Thymus (tissue), 11 donors: ENCODE measurements around the gene PARD3. TPM values are rescaled to one million over a fixed set of nuclear protein-coding genes. Genes with fewer than 3 reads are reported as not detected.

Experiments
- DNase-seq, 9 donors: peaks; one replicate each; pipeline ENCODE4 v3.0.0-alpha.2; 2013; ENCODE audit warnings: low spot score in 9 of 9, low read depth in 6 of 9, missing footprints in 1 of 9
- H3K27ac ChIP-seq, 2 donors: one replicate each; pipeline ENCODE4 v1.5.1; 2013; ENCODE audit warnings: control low read depth in 1 of 2, low read depth in 1 of 2, low read length in 1 of 2, mild to moderate bottlenecking in 1 of 2, moderate library complexity in 1 of 2
- H3K27me3 ChIP-seq, 2 donors: one replicate each; pipeline ENCODE4 v1.5.1; 2013; ENCODE audit warnings: low read length in 1 of 2; ENCODE audit not compliant: control insufficient read depth in 2 of 2, insufficient read depth in 1 of 2
- H3K36me3 ChIP-seq, 2 donors: one replicate each; pipeline ENCODE4 v1.5.1; 2013; ENCODE audit warnings: low read length in 1 of 2, mild to moderate bottlenecking in 1 of 2, moderate library complexity in 1 of 2; ENCODE audit not compliant: control insufficient read depth in 2 of 2, insufficient read depth in 2 of 2
- H3K4me1 ChIP-seq, 2 donors: one replicate each; pipeline ENCODE4 v1.5.1; 2013; ENCODE audit warnings: low read length in 2 of 2; ENCODE audit not compliant: control insufficient read depth in 2 of 2, insufficient read depth in 2 of 2
- H3K4me3 ChIP-seq, 2 donors: one replicate each; pipeline ENCODE4 v1.5.1; 2013; ENCODE audit warnings: low read length in 2 of 2, control low read depth in 1 of 2, mild to moderate bottlenecking in 1 of 2
- H3K9me3 ChIP-seq, 2 donors: one replicate each; pipeline ENCODE4 v1.5.1; 2013; ENCODE audit warnings: low read length in 1 of 2, mild to moderate bottlenecking in 1 of 2; ENCODE audit not compliant: control insufficient read depth in 2 of 2, insufficient read depth in 1 of 2
- WGBS: extraction: QIAGEN DNeasy Blood & Tissue Kit; methylation state at CpG from one replicate; pipeline ENCODE4 v1.1.7; 2013; 5-methylcytosine and 5-hydroxymethylcytosine counted together
- polyA plus RNA-seq: library from polyadenylated mRNA; stranded (reverse); fragments of 200-250 nt; gene quantifications from one replicate; pipeline ENCODE4 v1.2.3, GENCODE V29; 2013
- total RNA-seq: library from RNA; stranded (reverse); fragments of 120-200 nt; gene quantifications from one replicate; pipeline ENCODE4 v1.2.4, GENCODE V29; 2013
- donor health status: healthy.

PARD3 gene
- total and polyA plus RNA-seq, 2 donors = 13.3 to 23.5 TPM

DNA sequence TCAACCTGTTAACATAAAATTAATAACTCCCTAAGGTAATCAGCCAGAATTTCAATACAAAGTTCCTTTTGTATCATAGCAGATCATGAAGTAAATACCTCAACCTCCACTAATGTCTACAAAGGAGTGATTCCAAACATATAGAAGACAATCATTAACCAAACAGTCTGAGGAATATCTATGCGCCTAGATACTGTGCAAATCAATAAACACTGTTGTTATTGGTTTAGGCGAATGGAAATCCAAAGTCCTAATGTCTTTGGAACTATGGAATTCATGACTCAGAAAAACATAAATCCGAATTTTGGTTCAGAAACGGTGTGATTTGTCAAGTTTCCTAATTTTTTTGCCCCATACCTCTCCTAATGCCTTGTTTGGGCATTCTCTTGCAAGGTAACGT lies 469.7 kb downstream of the PARD3 start:
- no peaks in the 10 kb centered on the region for H3K27me3 ChIP-seq
- no peak overlapping the region for H3K4me3 ChIP-seq
- H3K36me3 ChIP-seq = no peaks in the 10 kb centered on the region
- H3K9me3 ChIP-seq = no peaks in the 10 kb centered on the region
- WGBS = 98% methylated on average over 5 of the region's 5 CpGs
- H3K4me1 ChIP-seq = no peaks in the 10 kb centered on the region
- H3K27ac ChIP-seq = no peak overlapping the region
- no peak for DNase-seq

DNA sequence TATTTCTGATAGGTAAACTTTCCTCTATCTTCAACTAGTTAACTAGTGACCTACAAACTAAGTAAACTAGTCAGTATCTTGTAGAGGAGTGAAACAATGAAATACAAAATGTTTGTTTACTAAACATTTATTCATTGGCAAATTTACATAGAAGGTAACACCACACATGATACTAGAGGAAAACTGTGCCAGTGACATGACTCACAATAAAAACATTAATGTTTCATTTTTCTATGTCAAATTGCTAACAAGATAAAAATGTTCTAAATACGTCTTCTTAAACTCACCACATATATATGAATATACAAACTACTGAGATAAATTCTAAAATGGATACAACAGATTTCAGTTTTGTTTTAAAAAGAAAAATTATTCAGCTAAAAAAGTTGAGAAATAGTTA lies 471.3 kb downstream of the PARD3 start:
- 92% methylated on average over 1 of the region's 1 CpG for WGBS
- Histone ChIP-seq H3K9me3 (no peaks in the 10 kb centered on the region), H3K4me1 (no peaks in the 10 kb centered on the region), H3K27ac (no peak overlapping the region), H3K27me3 (no peaks in the 10 kb centered on the region), H3K36me3 (no peaks in the 10 kb centered on the region), H3K4me3 (no peak overlapping the region)
- no peak for DNase-seq

DNA sequence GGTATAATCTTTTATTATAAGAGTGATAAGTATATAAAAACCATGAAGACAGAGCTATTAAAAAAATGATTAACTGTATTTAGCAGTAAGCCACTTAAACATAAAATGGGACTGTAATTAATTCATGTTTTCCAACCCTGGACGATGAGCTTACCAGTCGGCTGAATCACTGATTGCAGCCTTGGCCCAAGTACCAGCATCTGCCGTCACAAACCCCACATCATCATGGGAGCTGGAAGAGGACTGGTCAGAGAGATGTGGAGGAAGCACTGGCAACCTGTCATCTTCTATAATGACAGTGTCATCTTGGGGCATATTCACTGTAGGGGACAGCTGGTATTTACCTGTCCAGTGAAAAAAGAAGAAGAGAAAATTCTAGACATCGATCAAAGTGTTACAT lies 473.6 kb downstream of the PARD3 start:
- Histone ChIP-seq H3K9me3 (no peaks in the 10 kb centered on the region), H3K27me3 (no peaks in the 10 kb centered on the region), H3K27ac (no peak overlapping the region), H3K36me3 (no peaks in the 10 kb centered on the region), H3K4me1 (no peaks in the 10 kb centered on the region), H3K4me3 (no peak overlapping the region)
- DNase-seq = no peak
- 98% methylated on average over 4 of the region's 4 CpGs for WGBS

DNA sequence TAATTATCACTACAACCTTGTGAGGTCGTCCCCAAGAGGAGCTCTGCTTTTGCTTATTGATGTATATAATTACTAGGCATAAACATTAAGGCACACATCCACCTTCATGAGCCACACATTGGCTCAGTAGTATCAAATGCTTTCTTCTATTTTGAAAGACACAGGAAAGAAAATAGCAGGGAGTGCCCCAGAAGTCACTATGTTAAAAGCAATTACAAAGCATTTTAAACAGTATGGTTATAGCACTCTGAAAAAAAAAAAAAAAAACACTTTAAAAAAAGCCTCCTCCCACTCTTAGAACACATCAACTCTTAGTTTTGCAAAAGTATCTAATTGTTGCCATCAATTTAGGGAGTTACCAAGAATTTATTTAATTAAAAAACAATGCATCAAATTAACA lies 474.2 kb downstream of the PARD3 start:
- Histone ChIP-seq H3K36me3 (no peaks in the 10 kb centered on the region), H3K27me3 (no peaks in the 10 kb centered on the region), H3K27ac (no peak overlapping the region), H3K4me1 (no peaks in the 10 kb centered on the region), H3K9me3 (no peaks in the 10 kb centered on the region), H3K4me3 (no peak overlapping the region)
- 87% methylated on average over 1 of the region's 1 CpG for WGBS
- no peak for DNase-seq

DNA sequence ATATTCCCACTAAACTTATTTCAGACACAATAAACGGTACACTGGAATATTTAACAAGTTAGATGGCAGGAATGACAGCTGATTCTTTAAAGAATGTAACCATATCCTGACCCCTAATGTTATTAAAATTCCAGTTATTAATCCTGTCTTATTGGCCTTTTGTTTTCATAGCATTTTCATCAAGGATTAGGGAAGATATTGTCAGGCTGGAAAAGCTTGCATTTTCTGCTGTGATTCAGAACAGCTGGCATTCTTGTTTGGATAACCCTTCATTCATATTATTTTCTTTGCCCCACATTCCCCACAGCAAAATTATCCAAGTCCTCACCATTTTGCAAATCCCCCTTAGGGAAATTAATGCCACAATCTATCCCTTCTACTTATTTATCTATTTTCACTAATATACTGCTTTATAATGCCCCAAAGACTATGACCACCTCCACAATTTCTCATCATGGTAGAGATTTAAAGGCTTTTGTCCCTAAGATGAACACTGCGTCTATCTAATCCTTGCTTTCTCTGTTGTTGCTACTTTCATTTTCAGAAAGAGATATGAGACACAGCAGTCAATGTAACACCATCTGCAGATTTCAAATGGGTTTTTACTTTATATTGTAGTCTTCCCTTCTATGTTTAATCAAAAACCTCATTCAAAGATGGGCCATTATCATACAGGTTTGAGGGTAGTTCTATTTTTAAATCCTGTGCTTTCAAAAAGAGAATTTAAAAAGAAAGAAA lies 475.1 kb downstream of the PARD3 start:
- H3K4me3 ChIP-seq = no peak overlapping the region
- 87% methylated on average over 2 of the region's 2 CpGs for WGBS
- H3K36me3 ChIP-seq = no peaks in the 10 kb centered on the region
- H3K9me3 ChIP-seq = no peaks in the 10 kb centered on the region
- no peaks in the 10 kb centered on the region for H3K4me1 ChIP-seq
- no peak for DNase-seq
- H3K27me3 ChIP-seq = no peaks in the 10 kb centered on the region
- no peak overlapping the region for H3K27ac ChIP-seq

DNA sequence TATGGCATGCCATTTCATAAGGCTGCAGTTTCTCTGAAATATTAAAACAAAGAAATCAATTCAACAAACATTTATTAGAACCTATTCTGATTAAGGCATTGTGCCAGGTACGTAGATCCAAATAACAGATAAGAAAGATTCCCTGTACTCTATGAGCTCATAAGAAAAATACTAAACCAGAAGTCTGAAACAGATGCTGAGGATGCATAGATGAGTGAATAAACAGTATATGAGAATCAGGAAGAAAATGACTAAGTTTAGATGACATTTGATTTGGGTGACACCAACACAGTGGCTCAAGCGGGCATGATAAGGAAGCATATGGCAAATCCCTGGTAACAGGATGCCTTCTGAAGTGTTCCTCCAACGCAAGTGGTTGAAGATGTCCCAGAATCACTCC lies 477.2 kb downstream of the PARD3 start:
- 64% methylated on average over 3 of the region's 3 CpGs for WGBS
- H3K9me3 ChIP-seq = no peaks in the 10 kb centered on the region
- no peaks in the 10 kb centered on the region for H3K36me3 ChIP-seq
- no peaks in the 10 kb centered on the region for H3K27me3 ChIP-seq
- DNase-seq = no peak
- no peak overlapping the region for H3K4me3 ChIP-seq
- no peaks in the 10 kb centered on the region for H3K4me1 ChIP-seq
- no peak overlapping the region for H3K27ac ChIP-seq

DNA sequence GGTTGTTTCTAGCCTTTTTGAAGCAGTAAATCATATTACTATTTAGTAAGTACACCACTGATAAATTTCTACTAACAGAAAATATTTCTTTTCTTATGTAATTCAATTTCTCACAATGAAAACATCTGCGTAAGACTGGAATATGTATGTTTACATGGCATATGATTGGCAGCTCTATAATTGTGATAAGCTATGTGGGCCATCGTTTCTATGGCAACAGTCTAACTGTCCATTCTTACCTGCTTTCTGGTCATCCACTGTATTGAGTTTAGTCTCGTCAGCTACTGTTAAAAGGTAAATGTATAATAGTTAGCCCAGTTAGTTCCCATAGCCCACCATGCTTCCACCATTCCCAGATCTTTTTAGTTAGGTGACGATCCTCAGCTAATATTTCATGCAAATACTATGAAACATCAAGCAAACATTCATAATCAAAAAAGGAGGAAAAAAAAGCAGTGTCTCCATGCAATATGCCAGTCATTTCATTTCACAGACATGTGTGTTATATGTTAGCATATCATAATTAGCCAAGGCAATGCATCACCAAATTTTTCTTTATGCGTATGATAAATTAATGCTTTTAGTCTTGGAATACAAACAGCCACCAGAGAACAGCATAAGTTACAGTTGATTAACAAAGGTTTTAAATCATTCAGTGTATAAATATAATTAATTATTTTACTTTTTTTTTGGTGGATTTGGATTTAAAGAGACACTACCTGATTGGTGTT lies 479.0 kb downstream of the PARD3 start:
- Histone ChIP-seq H3K36me3 (no peaks in the 10 kb centered on the region), H3K4me1 (no peaks in the 10 kb centered on the region), H3K4me3 (no peak overlapping the region), H3K9me3 (no peaks in the 10 kb centered on the region), H3K27ac (no peak overlapping the region), H3K27me3 (no peaks in the 10 kb centered on the region)
- DNase-seq = no peak
- WGBS = 99% methylated on average over 5 of the region's 5 CpGs

DNA sequence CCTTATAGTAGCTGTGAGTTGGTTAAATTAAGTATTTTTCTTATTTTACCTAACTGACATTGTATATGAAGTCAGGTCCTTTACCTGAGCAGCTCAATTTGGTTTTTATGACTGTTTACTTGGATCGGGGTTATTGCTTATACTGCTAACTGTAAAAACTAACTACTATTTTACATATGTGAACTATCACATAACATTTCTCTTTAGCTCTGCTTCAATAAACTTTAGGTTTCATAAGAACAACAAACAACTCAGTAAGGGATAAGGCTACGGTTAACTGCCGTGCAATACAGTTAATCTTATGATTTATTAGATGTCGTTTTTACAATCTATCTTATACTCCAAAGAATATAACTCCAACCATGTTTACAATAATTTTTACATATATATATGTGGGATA lies 480.2 kb downstream of the PARD3 start:
- H3K36me3 ChIP-seq = no peaks in the 10 kb centered on the region
- H3K27ac ChIP-seq = no peak overlapping the region
- H3K4me3 ChIP-seq = no peak overlapping the region
- no peaks in the 10 kb centered on the region for H3K9me3 ChIP-seq
- WGBS = over 99% methylated on average over 4 of the region's 4 CpGs
- no peaks in the 10 kb centered on the region for H3K27me3 ChIP-seq
- H3K4me1 ChIP-seq = no peaks in the 10 kb centered on the region
- no peak for DNase-seq

DNA sequence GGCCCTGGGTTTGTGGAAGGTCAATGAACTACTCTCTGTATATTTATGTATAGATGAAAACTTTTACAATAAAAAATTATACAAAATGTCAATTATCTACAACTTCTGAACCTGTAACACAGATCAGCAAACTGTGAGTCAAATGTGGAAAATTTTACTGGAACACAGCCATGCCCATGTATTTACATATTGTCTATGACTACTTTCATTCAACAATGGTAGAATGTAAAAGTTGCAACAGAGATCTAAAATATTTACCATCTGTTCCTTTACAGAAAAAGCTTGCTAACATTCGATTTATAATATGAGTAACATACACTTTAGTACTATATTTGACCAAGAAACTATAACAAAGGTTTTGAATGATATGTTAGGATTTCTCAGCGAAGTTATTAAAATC lies 481.6 kb downstream of the PARD3 start:
- Histone ChIP-seq H3K4me3 (no peak overlapping the region), H3K27ac (no peak overlapping the region), H3K4me1 (no peaks in the 10 kb centered on the region), H3K27me3 (no peaks in the 10 kb centered on the region), H3K36me3 (no peaks in the 10 kb centered on the region), H3K9me3 (no peaks in the 10 kb centered on the region)
- DNase-seq = no peak
- 97% methylated on average over 2 of the region's 2 CpGs for WGBS
